ENCODE results near the gene MYL7.

Gene MYL7

GRCh38 chr7:44096326-44096881 is 44.7 kb downstream of the MYL7 start:
- in situ Hi-C loops (cut with HindIII; ENCODE audit: low sequenced_read_pairs) = no loop called here
- no peak overlapping the region for H3K4me3 ChIP-seq (ENCODE audit: low read depth, low read length)
- no peak for DNase-seq (ENCODE audit: low read depth, low spot score)
- TF ChIP-seq CTCF (IDR thresholded peaks at IDR 0.05; ENCODE audit: low read depth, low read length) = no peak

DNA sequence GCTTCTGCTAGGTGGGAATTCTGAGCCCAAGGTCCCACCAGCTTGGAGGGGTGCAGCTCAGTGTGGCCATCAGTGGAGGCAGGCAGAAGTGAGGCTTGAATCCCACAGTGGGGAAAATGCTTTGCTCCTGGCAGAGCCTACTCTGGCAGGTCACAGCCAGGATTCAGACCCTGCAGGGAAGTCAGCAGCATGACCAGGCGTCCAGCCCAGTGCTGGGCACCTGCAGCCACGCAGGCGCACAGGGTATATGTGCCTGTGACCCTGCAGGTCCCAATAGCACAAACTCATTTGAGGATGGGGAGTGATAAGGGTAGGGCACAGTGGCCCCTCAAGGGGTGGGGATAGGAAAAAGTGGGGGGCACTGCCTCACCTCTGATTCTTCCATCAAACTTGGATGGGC is 45.4 kb downstream of the MYL7 start:
- no peak for TF ChIP-seq CTCF (IDR thresholded peaks at IDR 0.05; ENCODE audit: low read depth, low read length)
- no peak for DNase-seq (ENCODE audit: low read depth, low spot score)
- no peak overlapping the region for H3K4me3 ChIP-seq (ENCODE audit: low read depth, low read length)
- in situ Hi-C loops (cut with HindIII; ENCODE audit: low sequenced_read_pairs) = no loop called here

DNA sequence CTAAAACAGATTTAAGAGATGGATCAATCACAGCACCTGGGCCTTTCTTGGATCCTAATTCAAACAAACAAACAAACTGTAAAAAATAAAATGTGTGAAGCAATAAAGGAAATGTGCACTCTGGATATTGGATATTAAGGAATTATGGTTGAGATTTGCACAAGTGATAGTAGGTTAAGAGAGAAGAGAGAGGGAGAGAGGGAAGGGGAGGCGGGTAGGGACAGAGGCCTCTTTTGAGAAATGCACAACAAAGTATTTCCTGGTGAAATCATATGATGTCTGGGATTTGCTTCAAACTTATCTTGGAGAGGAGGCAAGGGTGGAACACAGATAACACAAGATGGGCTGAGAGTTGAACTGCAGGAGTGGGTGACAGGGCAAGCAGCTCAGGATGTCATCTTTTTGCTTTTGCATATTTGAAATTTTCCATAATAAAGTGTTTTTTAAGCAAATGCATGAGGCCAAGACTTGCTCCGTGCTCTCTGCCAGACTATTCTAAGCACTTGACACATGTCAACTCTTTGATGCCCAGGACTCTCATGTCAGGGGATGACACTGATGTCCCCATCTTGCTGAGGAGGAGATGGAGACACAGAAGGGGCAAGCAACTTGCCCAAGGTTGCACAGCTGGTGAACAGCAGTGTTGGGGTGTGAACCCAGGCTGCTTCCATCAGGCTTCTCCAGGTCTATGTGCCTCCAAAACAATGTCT is 46.1 kb downstream of the MYL7 start:
- no peak for TF ChIP-seq CTCF (IDR thresholded peaks at IDR 0.05; ENCODE audit: low read depth, low read length)
- H3K4me3 ChIP-seq (ENCODE audit: low read depth, low read length) = no peak overlapping the region
- in situ Hi-C loops (cut with HindIII; ENCODE audit: low sequenced_read_pairs) = no loop called here
- DNase-seq (ENCODE audit: low read depth, low spot score) = no peak

GRCh38 chr7:44094365-44094764 is 46.8 kb downstream of the MYL7 start:
- TF ChIP-seq CTCF (IDR thresholded peaks at IDR 0.05; ENCODE audit: low read depth, low read length) = no peak
- DNase-seq (ENCODE audit: low read depth, low spot score) = no peak
- in situ Hi-C loops (cut with HindIII; ENCODE audit: low sequenced_read_pairs) = no loop called here
- H3K4me3 ChIP-seq (ENCODE audit: low read depth, low read length) = no peak overlapping the region

- in situ Hi-C loops (cut with HindIII; ENCODE audit: low sequenced_read_pairs) = no loop called here
- DNase-seq (ENCODE audit: low read depth, low spot score) = no peak
- H3K4me3 ChIP-seq (ENCODE audit: low read depth, low read length) = no peak overlapping the region
- no peak for TF ChIP-seq CTCF (IDR thresholded peaks at IDR 0.05; ENCODE audit: low read depth, low read length)
Observed at GRCh38 chr7:44093102-44093641, 48.0 kb downstream of the MYL7 start.

All from astrocyte of the spinal cord (primary cell).